PC-3 (cell line): ENCODE measurements around the gene AFF2. TPM values are rescaled to one million over a fixed set of nuclear protein-coding genes. Genes with fewer than 3 reads are reported as not detected.

Source experiments
- ATAC-seq: fragments of 200-7000 bp; cut with Tn5 transposase; 2 replicates; pipeline ENCODE4 v1.9.1; 2020; ENCODE audit warnings: mild to moderate bottlenecking, moderate library complexity
- BruUV-seq: library from RNA; stranded (reverse); fragments of 400-500 nt; replicated peaks from 2 replicates; lab custom pipeline; 2021; lab: Mats Ljungman, UMichigan
- CTCF ChIA-PET: fragments of 300-600 bp; sonication (Branson Sonifier 250); formaldehyde crosslinking; loops from one replicate; lab custom pipeline; 2022; ENCODE audit warnings: antibody characterized with exemption; lab: Charles Lee
- POLR2A ChIA-PET: fragments of 300-600 bp; sonication (Branson Sonifier 250); formaldehyde crosslinking; loops from one replicate; lab custom pipeline; 2022; ENCODE audit warnings: antibody characterized with exemption; ENCODE audit not compliant: unreplicated experiment; lab: Charles Lee
- DNase-seq: peaks from one replicate; pipeline ENCODE4 v3.0.0-alpha.2; 2015
- H2AFZ ChIP-seq: fragments of 300-600 bp; sonication (generic); 2 replicates; pipeline ENCODE4 v1.6.0; 2016; ENCODE audit warnings: antibody characterized with exemption, low read length
- H3F3A ChIP-seq: fragments of 300-600 bp; sonication (generic); one replicate; pipeline ENCODE4 v1.6.0; 2017; ENCODE audit warnings: antibody characterized with exemption, low read length, control low read depth, mild to moderate bottlenecking; ENCODE audit not compliant: unreplicated experiment
- H3K27ac ChIP-seq: fragments of 300-600 bp; sonication (generic); 2 replicates; pipeline ENCODE4 v1.5.1; 2016; ENCODE audit warnings: mild to moderate bottlenecking, low read length
- H3K27me3 ChIP-seq: fragments of 300-600 bp; sonication (generic); 2 replicates; pipeline ENCODE4 v1.6.1; 2016; ENCODE audit warnings: low read length, mixed read lengths
- H3K36me3 ChIP-seq: fragments of 300-600 bp; sonication (generic); 2 replicates; pipeline ENCODE4 v1.6.1; 2016; ENCODE audit warnings: low read depth, mixed run types, low read length, mixed read lengths
- H3K4me1 ChIP-seq: fragments of 300-600 bp; sonication (generic); 2 replicates; pipeline ENCODE4 v1.5.1; 2016; ENCODE audit warnings: low read length; ENCODE audit not compliant: insufficient read depth
- H3K4me2 ChIP-seq: fragments of 300-600 bp; sonication (generic); 2 replicates; pipeline ENCODE4 v1.6.0; 2016; ENCODE audit warnings: low read length
- H3K4me3 ChIP-seq: fragments of 300-600 bp; sonication (generic); 2 replicates; pipeline ENCODE4 v1.5.1; 2016; ENCODE audit warnings: mild to moderate bottlenecking, low read length, mixed read lengths
- H3K79me2 ChIP-seq: fragments of 300-600 bp; sonication (generic); 2 replicates; pipeline ENCODE4 v1.6.1; 2017; ENCODE audit warnings: low read length, mixed read lengths
- H3K9ac ChIP-seq: fragments of 300-600 bp; sonication (generic); 2 replicates; pipeline ENCODE4 v1.6.0; 2016; ENCODE audit warnings: mild to moderate bottlenecking, low read length
- H3K9me2 ChIP-seq: fragments of 300-600 bp; sonication (generic); replicated peaks from 2 replicates; pipeline ENCODE4 v1.6.1; 2016; ENCODE audit warnings: mixed run types, low read length, mixed read lengths
- H3K9me3 ChIP-seq: fragments of 300-600 bp; sonication (generic); 2 replicates; pipeline ENCODE4 v1.6.1; 2016; ENCODE audit warnings: low read length, mixed read lengths
- H4K20me1 ChIP-seq: fragments of 300-600 bp; sonication (generic); 2 replicates; pipeline ENCODE4 v1.6.1; 2016; ENCODE audit warnings: low read length, mixed read lengths
- EZH2 ChIP-seq: fragments of 300-600 bp; sonication (generic); IDR thresholded peaks from one replicate; pipeline ENCODE4 v1.6.1; 2017; ENCODE audit warnings: antibody characterized with exemption, mild to moderate bottlenecking, low read length; ENCODE audit not compliant: unreplicated experiment
- EZH2phosphoT487 ChIP-seq: fragments of 300-600 bp; sonication (generic); IDR thresholded peaks from 2 replicates; pipeline ENCODE4 v1.6.1; 2018; ENCODE audit warnings: mild to moderate bottlenecking, antibody characterized with exemption, low read length, borderline replicate concordance
- intact Hi-C: fragments of 100-400 bp; cut with micrococcal nuclease; formaldehyde crosslinking; loops from 2 replicates; pipeline ENCODE4 v1.9.0; 2023
- total RNA-seq: library from RNA; depleted of rRNA; stranded (reverse); fragments of >200 nt; gene quantifications from 2 replicates; pipeline ENCODE4 v1.2.3, GENCODE V29; 2014
- TF ChIP-seq, protein P1 (sequence below): fragments of 300-600 bp; sonication (generic); conservative IDR thresholded peaks from 2 replicates; pipeline ENCODE4 v1.5.1; 2017; ENCODE audit warnings: antibody characterized with exemption, low read depth, mild to moderate bottlenecking, low read length

AFF2 gene
- total RNA-seq, 1 experiment from 2014 or later: not detected

DNA sequence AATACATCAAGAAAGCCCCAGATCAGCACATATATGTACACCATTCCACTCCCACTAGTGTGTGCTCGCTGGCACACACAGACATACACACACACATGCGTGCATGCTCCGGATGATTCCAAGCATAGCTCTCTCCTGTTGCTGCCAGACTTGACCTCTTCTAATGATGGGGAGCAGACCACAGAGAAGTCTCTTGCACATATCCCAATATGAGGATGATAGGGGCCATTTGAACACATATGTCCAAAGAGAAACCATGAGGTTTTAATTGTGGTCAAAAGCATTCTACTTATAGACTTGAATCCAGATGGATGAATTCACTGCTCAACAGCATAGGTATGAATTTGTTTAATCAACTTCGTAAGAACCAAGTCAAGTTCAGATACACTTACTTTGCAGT, 214.9 kb downstream of the AFF2 start:
- Histone ChIP-seq H3K9ac (no peak overlapping the region), H3K4me3 (no peak overlapping the region), H3K4me2 (no peak overlapping the region), H3K27ac (no peak overlapping the region), H3K79me2 (no peaks in the 10 kb centered on the region), H3F3A (no peaks in the 10 kb centered on the region), H2AFZ (no peak overlapping the region), H3K4me1 (no peaks in the 10 kb centered on the region), H3K9me2 (no peaks in the 10 kb centered on the region), H3K9me3 (0 out of 2 replicates have a peak, but pooled peaks cover 8% of the 10 kb centered on the region), H3K36me3 (no peaks in the 10 kb centered on the region), H3K27me3 (no peaks in the 10 kb centered on the region), H4K20me1 (no peaks in the 10 kb centered on the region)
- POLR2A ChIA-PET: no interaction called here
- no peak for ATAC-seq
- CTCF ChIA-PET: no interaction called here
- intact Hi-C loops: no loop called here
- BruUV-seq: no TSS peak
- TF ChIP-seq EZH2: no peak
- DNase-seq: no peak

- H3K36me3 ChIP-seq: no peaks in the 10 kb centered on the region
- no peak overlapping the region for H3K4me2 ChIP-seq
- BruUV-seq: no TSS peak
- TF ChIP-seq EZH2 (no peak), EZH2phosphoT487 (no peak)
- TF ChIP-seq, protein P1, sequence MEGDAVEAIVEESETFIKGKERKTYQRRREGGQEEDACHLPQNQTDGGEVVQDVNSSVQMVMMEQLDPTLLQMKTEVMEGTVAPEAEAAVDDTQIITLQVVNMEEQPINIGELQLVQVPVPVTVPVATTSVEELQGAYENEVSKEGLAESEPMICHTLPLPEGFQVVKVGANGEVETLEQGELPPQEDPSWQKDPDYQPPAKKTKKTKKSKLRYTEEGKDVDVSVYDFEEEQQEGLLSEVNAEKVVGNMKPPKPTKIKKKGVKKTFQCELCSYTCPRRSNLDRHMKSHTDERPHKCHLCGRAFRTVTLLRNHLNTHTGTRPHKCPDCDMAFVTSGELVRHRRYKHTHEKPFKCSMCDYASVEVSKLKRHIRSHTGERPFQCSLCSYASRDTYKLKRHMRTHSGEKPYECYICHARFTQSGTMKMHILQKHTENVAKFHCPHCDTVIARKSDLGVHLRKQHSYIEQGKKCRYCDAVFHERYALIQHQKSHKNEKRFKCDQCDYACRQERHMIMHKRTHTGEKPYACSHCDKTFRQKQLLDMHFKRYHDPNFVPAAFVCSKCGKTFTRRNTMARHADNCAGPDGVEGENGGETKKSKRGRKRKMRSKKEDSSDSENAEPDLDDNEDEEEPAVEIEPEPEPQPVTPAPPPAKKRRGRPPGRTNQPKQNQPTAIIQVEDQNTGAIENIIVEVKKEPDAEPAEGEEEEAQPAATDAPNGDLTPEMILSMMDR: no peak
- H3K27ac ChIP-seq: no peak overlapping the region
- no peaks in the 10 kb centered on the region for H3K79me2 ChIP-seq
- no peaks in the 10 kb centered on the region for H3K27me3 ChIP-seq
- H3K9ac ChIP-seq: no peak overlapping the region
- H3K9me2 ChIP-seq: no peaks in the 10 kb centered on the region
- H3K9me3 ChIP-seq: no peaks in the 10 kb centered on the region
- H4K20me1 ChIP-seq: no peaks in the 10 kb centered on the region
- ChIA-PET POLR2A (no interaction called here), CTCF (no interaction called here)
- H3K4me3 ChIP-seq: no peak overlapping the region
- DNase-seq: no peak
- no peak for ATAC-seq
- intact Hi-C loops: no loop called here
- H3K4me1 ChIP-seq: no peaks in the 10 kb centered on the region
- no peaks in the 10 kb centered on the region for H3F3A ChIP-seq
- H2AFZ ChIP-seq: no peak overlapping the region
Measured at GRCh38 chrX:148722966-148723365, 222.5 kb downstream of the AFF2 start.

DNA sequence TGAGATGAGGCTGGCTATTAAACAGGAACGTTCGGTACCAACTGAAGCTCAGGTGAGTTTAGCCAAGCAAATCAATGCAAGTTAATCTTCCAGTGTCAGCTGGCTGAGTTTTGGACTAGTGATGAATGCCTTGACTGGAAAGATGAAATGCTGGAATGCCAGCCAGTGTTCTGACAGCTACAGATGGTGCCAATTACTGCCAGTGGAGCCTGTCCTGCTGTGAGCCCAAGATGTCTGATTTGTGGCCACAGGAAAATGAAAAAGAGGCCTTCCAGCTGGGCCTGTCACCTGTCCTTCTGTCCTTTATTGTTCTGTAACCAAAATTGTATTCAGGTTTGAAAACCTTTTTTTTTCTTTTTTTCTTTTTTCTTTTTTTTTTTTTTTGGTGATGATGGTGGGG, 223.1 kb downstream of the AFF2 start:
- H3K9me2 ChIP-seq: no peaks in the 10 kb centered on the region
- ChIA-PET CTCF (no interaction called here), POLR2A (no interaction called here)
- H3F3A ChIP-seq: no peaks in the 10 kb centered on the region
- H3K4me3 ChIP-seq: no peak overlapping the region
- intact Hi-C loops: no loop called here
- ATAC-seq: no peak
- H3K4me2 ChIP-seq: no peak overlapping the region
- no peak overlapping the region for H3K9ac ChIP-seq
- DNase-seq: no peak
- H3K36me3 ChIP-seq: no peaks in the 10 kb centered on the region
- no TSS peak for BruUV-seq
- H2AFZ ChIP-seq: no peak overlapping the region
- no peaks in the 10 kb centered on the region for H3K4me1 ChIP-seq
- no peak overlapping the region for H3K27ac ChIP-seq
- H4K20me1 ChIP-seq: no peaks in the 10 kb centered on the region
- no peaks in the 10 kb centered on the region for H3K9me3 ChIP-seq
- H3K79me2 ChIP-seq: no peaks in the 10 kb centered on the region
- no peaks in the 10 kb centered on the region for H3K27me3 ChIP-seq
- TF ChIP-seq, protein P1: no peak
- TF ChIP-seq EZH2 (no peak), EZH2phosphoT487 (no peak)
